GM21737 (cell line): Measurements from ENCODE around the gene YLPM1.

ENCODE experiments used
- ATAC-seq: cut with Tn5 transposase; IDR thresholded peaks from one replicate; pipeline ENCODE4 v1.9.1; 2021; ENCODE audit warnings: mild to moderate bottlenecking, moderate library complexity; ENCODE audit not compliant: unreplicated experiment

Gene YLPM1

GRCh38 chr14:74792249-74793039 lies 29.3 kb downstream of the YLPM1 start:
- ATAC-seq, result no peak

- no peak for ATAC-seq
Measured at GRCh38 chr14:74793506-74794155, 30.5 kb downstream of the YLPM1 start.

- no peak for ATAC-seq
Measured at GRCh38 chr14:74794947-74795346, 31.8 kb downstream of the YLPM1 start.

GRCh38 chr14:74799765-74800164 lies 36.6 kb downstream of the YLPM1 start:
- no peak for ATAC-seq

- ATAC-seq, result no peak
Measured at GRCh38 chr14:74800780-74801179, 37.7 kb downstream of the YLPM1 start.

GRCh38 chr14:74801396-74801795 lies 38.3 kb downstream of the YLPM1 start:
- ATAC-seq, result no peak

- ATAC-seq, result no peak
Measured at GRCh38 chr14:74804219-74804825, 41.2 kb downstream of the YLPM1 start.

- ATAC-seq, result no peak
Measured at GRCh38 chr14:74807853-74808545, 44.9 kb downstream of the YLPM1 start.

- ATAC-seq, result no peak
Measured at GRCh38 chr14:74816124-74816523, 53.0 kb downstream of the YLPM1 start.

- no peak for ATAC-seq
Measured at GRCh38 chr14:74820288-74820687, 57.2 kb downstream of the YLPM1 start.

- no peak for ATAC-seq
Measured at GRCh38 chr14:74821267-74821915, 58.3 kb downstream of the YLPM1 start.

GRCh38 chr14:74824997-74825396 lies 61.9 kb downstream of the YLPM1 start:
- ATAC-seq, result no peak

- no peak for ATAC-seq
Measured at GRCh38 chr14:74826574-74826973, 63.5 kb downstream of the YLPM1 start.

- ATAC-seq, result no peak
Measured at GRCh38 chr14:74829251-74829650, 66.1 kb downstream of the YLPM1 start.

GRCh38 chr14:74832849-74833248 lies 69.7 kb downstream of the YLPM1 start:
- no peak for ATAC-seq

- ATAC-seq, result no peak
Measured at GRCh38 chr14:74834692-74835392, 71.7 kb downstream of the YLPM1 start.

- ATAC-seq, result no peak
Measured at GRCh38 chr14:74835645-74836250, 72.6 kb downstream of the YLPM1 start.

GRCh38 chr14:74836251-74836960 lies 73.3 kb downstream of the YLPM1 start:
- ATAC-seq, result no peak

GRCh38 chr14:74838166-74838565 lies 75.0 kb downstream of the YLPM1 start:
- no peak for ATAC-seq
